ENCODE data around the gene SORCS2.

SORCS2 gene

DNA sequence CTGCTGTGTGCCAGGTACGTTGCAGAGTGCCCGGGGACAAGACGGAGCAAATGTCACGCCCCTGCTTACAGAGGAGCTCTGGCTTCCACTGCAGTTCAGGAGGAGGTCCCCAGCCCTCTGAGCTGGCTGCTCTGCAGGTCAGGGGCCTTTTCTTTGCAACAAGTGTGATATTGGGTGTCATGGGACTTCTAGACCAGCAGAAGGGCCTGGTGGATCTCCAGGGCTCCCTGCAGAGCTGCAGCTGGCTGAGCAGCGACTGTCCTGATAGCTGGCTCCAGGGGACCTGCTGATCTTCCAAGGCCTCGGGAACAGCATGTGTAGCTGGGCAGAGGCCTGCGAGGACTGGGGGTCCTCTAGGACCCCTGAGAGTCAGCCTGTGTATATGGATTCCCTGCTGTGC lies 120.4 kb downstream of the SORCS2 start:
- TF ChIP-seq CTCF (conservative IDR thresholded peaks at IDR 0.05) = no peak
- no peak overlapping the region for H3K27ac ChIP-seq

- H3K27ac ChIP-seq = no peak overlapping the region
- no peak for TF ChIP-seq CTCF (conservative IDR thresholded peaks at IDR 0.05)
These were observed 121.0 kb downstream of the SORCS2 start for GRCh38 chr4:7313347-7313811.

GRCh38 chr4:7313991-7314390 lies 121.7 kb downstream of the SORCS2 start:
- no peak for TF ChIP-seq CTCF (conservative IDR thresholded peaks at IDR 0.05)

GRCh38 chr4:7315286-7315685 lies 122.9 kb downstream of the SORCS2 start:
- H3K27ac ChIP-seq = no peak overlapping the region
- no peak for TF ChIP-seq CTCF (conservative IDR thresholded peaks at IDR 0.05)

More at GRCh38 chr4:7313991-7314390, 121.7 kb downstream of the SORCS2 start:
- no peak overlapping the region for H3K27ac ChIP-seq

- no peak for TF ChIP-seq CTCF (conservative IDR thresholded peaks at IDR 0.05)
- no peak overlapping the region for H3K27ac ChIP-seq
These were observed 123.6 kb downstream of the SORCS2 start for GRCh38 chr4:7315935-7316334.

- TF ChIP-seq CTCF (conservative IDR thresholded peaks at IDR 0.05) = no peak
- no peak overlapping the region for H3K27ac ChIP-seq
These were observed 126.7 kb downstream of the SORCS2 start for GRCh38 chr4:7319024-7319423.

- no peak for TF ChIP-seq CTCF (conservative IDR thresholded peaks at IDR 0.05)
- H3K27ac ChIP-seq = no peak overlapping the region
These were observed 128.0 kb downstream of the SORCS2 start for GRCh38 chr4:7320206-7320797.
